GM10248 (cell line): ENCODE data around the gene TTC16.
A peak's percentile ranks its signal among the peaks of the same experiment; 100 is the strongest.
"Not testable (repeated sequence)": the region's sequence is repeated elsewhere in the genome, so short reads cannot be mapped to it uniquely, and the experiment has no call there.

Source experiments
- CTCF ChIA-PET: fragments of 300-600 bp; sonication (Branson Sonifier 250); formaldehyde crosslinking; extraction: SDS; loops from one replicate; lab custom pipeline; 2021; ENCODE audit warnings: antibody characterized with exemption; lab: Yijun Ruan, JAX
- POLR2A ChIA-PET: fragments of 350-650 bp; sonication (Branson Sonifier 250); formaldehyde crosslinking; extraction: SDS; loops from one replicate; lab custom pipeline; 2020; ENCODE audit warnings: antibody characterized with exemption; lab: Yijun Ruan, JAX
- DNase-seq: peaks from one replicate; pipeline ENCODE4 v3.0.0; 2012; ENCODE audit errors: extremely low spot score
- CTCF ChIP-seq: IDR thresholded peaks from 2 replicates; pipeline ENCODE4 v1.5.1; 2012; ENCODE audit warnings: mild to moderate bottlenecking, low read depth; ENCODE audit errors: extremely low read depth, missing control alignments, control extremely low read depth

TTC16 gene

GRCh38 chr9:127779136-127779981 is 63.5 kb downstream of the TTC16 start:
- TF ChIP-seq CTCF = no peak
- ChIA-PET CTCF (interaction anchor here (0.9 to 10.6 kb wide), 7 partner anchors 10 to 256 kb away, joined by 3 to 62 read pairs (median 4); partner anchors contain the start of genes FPGS and TOR2A), POLR2A (interaction anchor here (1.0 kb wide), 1 partner anchor 23 kb away, joined by 3 read pairs; the partner anchor contains the start of gene FPGS)
- DNase-seq = peak; percentile 64

GRCh38 chr9:127780126-127780885 is 64.4 kb downstream of the TTC16 start:
- TF ChIP-seq CTCF = no peak
- no peak for DNase-seq
- ChIA-PET CTCF (interaction anchor here (1.0 to 10.6 kb wide), 5 partner anchors 13 to 255 kb away, joined by 3 to 62 read pairs (median 6); partner anchors contain the start of gene TOR2A), POLR2A (no interaction called here)

GRCh38 chr9:127780909-127781308 is 65.0 kb downstream of the TTC16 start:
- CTCF ChIA-PET = interaction anchor here (1.0 to 10.6 kb wide), 2 partner anchors 12 to 46 kb away, joined by 4 to 62 read pairs; partner anchors contain the start of gene TOR2A
- DNase-seq, POLR2A ChIA-PET: not testable (repeated sequence)
